Gastroesophageal sphincter (tissue), 4 donors: ENCODE results near the gene TMEM272. TPM values are rescaled to one million over a fixed set of nuclear protein-coding genes. Genes with fewer than 3 reads are reported as not detected.

ENCODE experiments used
- ATAC-seq: fragments of 150-250 bp; one replicate; pipeline ENCODE4 v1.9.1; 2016; ENCODE audit warnings: mild to moderate bottlenecking, moderate library complexity
- H3K27ac ChIP-seq, 4 donors: fragments of 200-600 bp; sonication (generic) in 3 of 4; 1 replicate in 3 of 4; 2 replicates in 1 of 4; pipeline ENCODE4 v1.5.1; 2016 to 2019
- H3K27me3 ChIP-seq: fragments of 200-600 bp; sonication (generic); one replicate; pipeline ENCODE4 v1.5.1; 2019
- H3K36me3 ChIP-seq, 2 donors: fragments of 200-600 bp; sonication (generic); one replicate each; pipeline ENCODE4 v1.5.1; 2019; ENCODE audit warnings: control low read depth in 1 of 2
- H3K4me1 ChIP-seq, 3 donors: fragments of 200-600 bp; sonication (generic); 1 replicate in 2 of 3; 2 replicates in 1 of 3; pipeline ENCODE4 v1.5.1; 2016 to 2019; ENCODE audit warnings: control low read depth in 2 of 3
- H3K4me3 ChIP-seq, 2 donors: fragments of 200-600 bp; sonication (generic); one replicate each; pipeline ENCODE4 v1.5.1; 2019; ENCODE audit warnings: mild to moderate bottlenecking in 1 of 2, moderate library complexity in 1 of 2
- H3K9me3 ChIP-seq, 3 donors: fragments of 200-600 bp; sonication (generic); one replicate each; pipeline ENCODE4 v1.5.1; 2017 to 2019; ENCODE audit warnings: control low read depth in 2 of 3
- CTCF ChIP-seq, 4 experiments: fragments of 200-600 bp in 2 of 4; fragments of 450-650 bp in 2 of 4; sonication (generic) in 1 of 4; IDR thresholded peaks; one replicate each; pipeline ENCODE4 v1.5.1; 2017 to 2019; ENCODE audit warnings: antibody characterized with exemption in 4 of 4, mild to moderate bottlenecking in 2 of 4, moderate library complexity in 2 of 4
- EP300 ChIP-seq: sonication (generic); formaldehyde crosslinking; IDR thresholded peaks from one replicate; pipeline ENCODE4 v1.6.1; 2017; ENCODE audit warnings: antibody characterized with exemption, mild to moderate bottlenecking
- POLR2A ChIP-seq, 2 donors: fragments of 450-650 bp; IDR thresholded peaks; one replicate each; pipeline ENCODE4 v1.6.1; 2017; ENCODE audit warnings: antibody characterized with exemption in 2 of 2, mild to moderate bottlenecking in 2 of 2, moderate library complexity in 1 of 2
- POLR2AphosphoS5 ChIP-seq: sonication (generic); formaldehyde crosslinking; IDR thresholded peaks from one replicate; pipeline ENCODE4 v1.6.1; 2017; ENCODE audit warnings: antibody characterized with exemption
- WGBS, 2 donors: methylation state at CpG; one replicate each; pipeline ENCODE4 v1.1.5; 2018; ENCODE audit warnings: low coverage in 1 of 2; 5-methylcytosine and 5-hydroxymethylcytosine counted together
- total RNA-seq, 4 donors: library from RNA; depleted of rRNA; stranded (reverse); fragments of >200 nt; gene quantifications; one replicate each; pipeline ENCODE4 v1.1.0, GENCODE V29; 2016

The TMEM272 gene
- total RNA-seq, 4 donors from 2014 or later: 0.13 to 0.15 TPM; not detected in 2

- 24% methylated on average over 5 of the region's 11 CpGs; no CpG with 5 or more reads in 1 of the 2 donors for WGBS, 2 donors
- no peaks in the 10 kb centered on the region for H3K9me3 ChIP-seq
- H3K27ac ChIP-seq: peak overlapping the region; percentile 16 to 81 (median 80)
- TF ChIP-seq POLR2A (IDR thresholded peaks at IDR 0.05): no peak
- TF ChIP-seq EP300: peak; percentile 51
- no peak for TF ChIP-seq CTCF (IDR thresholded peaks at IDR 0.05)
- peak; percentile 90 for TF ChIP-seq POLR2AphosphoS5
- ATAC-seq: peak; percentile 88
- H3K27me3 ChIP-seq: no peaks in the 10 kb centered on the region
- peaks cover 0 to 38% (median 15%) of the 10 kb centered on the region in 3 donors for H3K4me1 ChIP-seq
- H3K36me3 ChIP-seq: peaks cover 0 to 66% of the 10 kb centered on the region in 2 donors
- H3K4me3 ChIP-seq: no peak overlapping the region
Measured at GRCh38 chr13:51769455-51770127, 75.4 kb downstream of the TMEM272 start.

GRCh38 chr13:51768976-51769375, 76.0 kb downstream of the TMEM272 start:
- ATAC-seq: no peak
- WGBS, 2 donors: 89 to 100% methylated on average over 3 to 5 of the region's 19 CpGs
- peaks cover 0 to 66% of the 10 kb centered on the region in 2 donors for H3K36me3 ChIP-seq
- no peak overlapping the region for H3K4me3 ChIP-seq
- H3K4me1 ChIP-seq: peaks cover 0 to 44% (median 15%) of the 10 kb centered on the region in 3 donors
- no peaks in the 10 kb centered on the region for H3K9me3 ChIP-seq
- TF ChIP-seq POLR2A (IDR thresholded peaks at IDR 0.05) (no peak), CTCF (IDR thresholded peaks at IDR 0.05) (no peak), POLR2AphosphoS5 (no peak), EP300 (no peak)
- H3K27me3 ChIP-seq: no peaks in the 10 kb centered on the region
- H3K27ac ChIP-seq: peak overlapping the region in 3 of 4 donors; percentile 78 to 81 (median 80)

GRCh38 chr13:51768378-51768921, 76.5 kb downstream of the TMEM272 start:
- Histone ChIP-seq H3K27ac (peak overlapping the region in 2 of 4 donors; percentile 80 to 81), H3K4me1 (peaks cover 0 to 49% (median 15%) of the 10 kb centered on the region in 3 donors), H3K27me3 (no peaks in the 10 kb centered on the region), H3K36me3 (peaks cover 0 to 61% of the 10 kb centered on the region in 2 donors), H3K4me3 (no peak overlapping the region), H3K9me3 (no peaks in the 10 kb centered on the region)
- ATAC-seq: no peak
- TF ChIP-seq POLR2AphosphoS5: no peak
- no peak for TF ChIP-seq CTCF (IDR thresholded peaks at IDR 0.05)
- TF ChIP-seq POLR2A (IDR thresholded peaks at IDR 0.05): no peak
- no peak for TF ChIP-seq EP300
- no CpG with 5 or more reads among the region's 15 CpGs for WGBS, 2 donors

- H3K9me3 ChIP-seq: no peaks in the 10 kb centered on the region
- 94% methylated on average over 3 of the region's 8 CpGs; no CpG with 5 or more reads in 1 of the 2 donors for WGBS, 2 donors
- H3K36me3 ChIP-seq: peaks cover 0 to 53% of the 10 kb centered on the region in 2 donors
- H3K27me3 ChIP-seq: no peaks in the 10 kb centered on the region
- TF ChIP-seq POLR2A (IDR thresholded peaks at IDR 0.05) (no peak), POLR2AphosphoS5 (no peak), CTCF (IDR thresholded peaks at IDR 0.05) (no peak), EP300 (no peak)
- peaks cover 0 to 49% (median 15%) of the 10 kb centered on the region in 3 donors for H3K4me1 ChIP-seq
- H3K4me3 ChIP-seq: no peak overlapping the region
- no peak for ATAC-seq
- no peak overlapping the region for H3K27ac ChIP-seq
Measured at GRCh38 chr13:51767100-51767499, 77.9 kb downstream of the TMEM272 start.
